PFSK-1 (cell line): ENCODE measurements around the gene MSI2.

Experiments used
- FOXP2 ChIP-seq: optimal IDR thresholded peaks from 2 replicates; pipeline ENCODE3; 2011; ENCODE audit warnings: borderline replicate concordance, control low read depth, inconsistent platforms; ENCODE audit not compliant: insufficient read depth; ENCODE audit errors: extremely low read length, extremely low read depth
- POLR2AphosphoS5 ChIP-seq: IDR thresholded peaks from 2 replicates; pipeline ENCODE4 v1.6.1; 2012; ENCODE audit warnings: low read depth, mild to moderate bottlenecking, control low read depth, low read length, moderate library complexity
- REST ChIP-seq, 2 experiments: IDR thresholded peaks; 2 replicates each; pipeline versions ENCODE4 v1.6.1 to v1.8.0; 2011 to 2012; ENCODE audit warnings: low read depth in 2 of 2, low read length in 2 of 2, control low read depth in 1 of 2, inconsistent platforms in 1 of 2, mild to moderate bottlenecking in 1 of 2, moderate library complexity in 1 of 2; ENCODE audit not compliant: insufficient read depth in 1 of 2
- SIN3A ChIP-seq: IDR thresholded peaks from 2 replicates; pipeline ENCODE4 v1.6.1; 2012; ENCODE audit warnings: mild to moderate bottlenecking, low read length, moderate library complexity, borderline replicate concordance; ENCODE audit not compliant: insufficient read depth
- TAF1 ChIP-seq: IDR thresholded peaks from 2 replicates; pipeline ENCODE4 v1.6.1; 2012; ENCODE audit warnings: low read length, control low read depth, borderline replicate concordance; ENCODE audit not compliant: insufficient read depth

Gene MSI2

GRCh38 chr17:57501016-57501415, 244.7 kb downstream of the MSI2 start:
- TF ChIP-seq FOXP2 = no peak
- no peak for TF ChIP-seq POLR2AphosphoS5

DNA sequence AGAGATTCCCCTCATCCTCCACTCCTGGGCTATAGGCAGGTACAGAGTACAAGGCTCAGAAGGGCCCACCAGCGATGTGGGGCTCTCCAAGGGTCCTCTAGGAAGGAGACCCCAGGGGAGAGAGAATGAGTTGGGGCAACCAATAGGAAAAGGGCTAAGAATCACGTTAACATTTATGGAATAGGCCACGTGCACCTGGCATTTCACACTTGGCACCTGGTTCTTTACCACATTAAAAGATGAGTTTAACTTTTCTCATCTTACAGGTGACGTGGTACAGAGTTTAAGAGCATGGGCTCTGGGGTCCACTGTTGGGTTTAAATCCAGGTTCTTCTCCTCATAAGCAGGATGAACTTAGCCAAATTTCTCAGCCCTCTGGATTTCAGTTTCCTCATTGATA, 245.7 kb downstream of the MSI2 start:
- TF ChIP-seq REST (IDR thresholded peaks at IDR 0.05; ENCODE audit: insufficient read depth in 1 of 2, low read depth in 2 of 2, low read length in 2 of 2) = no peak
- no peak for TF ChIP-seq FOXP2
- TF ChIP-seq TAF1 = no peak
- TF ChIP-seq POLR2AphosphoS5 = no peak
- TF ChIP-seq SIN3A = no peak

DNA sequence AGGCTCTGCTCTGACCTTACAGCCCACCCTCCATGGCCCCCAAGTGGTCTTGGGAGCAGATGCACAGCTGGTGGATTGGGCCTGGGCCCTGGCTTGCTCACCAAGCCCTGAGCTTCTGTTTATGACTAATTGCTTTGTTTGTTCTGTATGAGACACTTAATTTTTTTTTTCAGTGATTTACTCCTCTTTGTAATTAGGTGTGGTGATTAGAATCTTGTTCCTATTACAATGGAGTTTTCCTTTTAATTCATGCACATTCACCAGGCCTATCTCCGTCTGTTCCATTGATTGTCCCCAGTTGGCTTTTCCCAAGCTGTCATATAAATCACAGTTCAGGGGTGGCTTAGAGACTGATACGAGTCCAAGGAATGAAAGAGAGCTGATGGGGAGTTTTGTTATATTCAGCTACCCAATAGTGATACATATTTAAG, 246.5 kb downstream of the MSI2 start:
- TF ChIP-seq TAF1 (no peak), FOXP2 (no peak), SIN3A (no peak), REST (IDR thresholded peaks at IDR 0.05; ENCODE audit: insufficient read depth in 1 of 2, low read depth in 2 of 2, low read length in 2 of 2) (no peak), POLR2AphosphoS5 (no peak)

DNA sequence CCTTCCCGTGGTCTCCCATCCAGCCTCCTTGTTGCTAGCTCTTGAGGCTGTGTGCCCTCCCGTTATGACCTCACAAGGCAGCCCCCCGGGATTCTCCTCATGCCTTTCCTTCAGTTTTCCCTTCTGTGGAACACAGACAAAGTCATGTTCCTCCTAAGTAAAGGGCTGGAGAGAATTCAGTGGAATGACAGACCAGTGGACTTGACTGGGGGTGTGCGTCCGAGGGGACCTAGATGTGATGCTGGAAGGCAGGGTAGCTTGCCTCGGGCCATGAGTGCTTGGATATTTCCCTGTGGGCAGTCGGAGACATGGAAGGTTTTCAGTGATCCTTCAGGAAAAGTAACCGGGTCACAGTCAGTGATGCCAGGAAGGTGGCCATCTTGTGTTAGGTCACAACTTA, 247.9 kb downstream of the MSI2 start:
- TF ChIP-seq TAF1 (no peak), POLR2AphosphoS5 (no peak), SIN3A (no peak), FOXP2 (no peak), REST (IDR thresholded peaks at IDR 0.05; ENCODE audit: insufficient read depth in 1 of 2, low read depth in 2 of 2, low read length in 2 of 2) (no peak)

GRCh38 chr17:57505841-57506773, 249.8 kb downstream of the MSI2 start:
- no peak for TF ChIP-seq SIN3A
- no peak for TF ChIP-seq POLR2AphosphoS5
- no peak for TF ChIP-seq FOXP2
- no peak for TF ChIP-seq TAF1
- TF ChIP-seq REST (IDR thresholded peaks at IDR 0.05; ENCODE audit: insufficient read depth in 1 of 2, low read depth in 2 of 2, low read length in 2 of 2) = no peak
